ENCODE measurements around the gene AK9. TPM values are rescaled to one million over a fixed set of nuclear protein-coding genes. Genes with fewer than 3 reads are reported as not detected.

AK9 gene
- total and polyA plus RNA-seq, 2 of the 8 experiments (the other 6 are each of a cell fraction or from before 2014, with no cell fraction given): 1.8 to 2.2 TPM

DNA sequence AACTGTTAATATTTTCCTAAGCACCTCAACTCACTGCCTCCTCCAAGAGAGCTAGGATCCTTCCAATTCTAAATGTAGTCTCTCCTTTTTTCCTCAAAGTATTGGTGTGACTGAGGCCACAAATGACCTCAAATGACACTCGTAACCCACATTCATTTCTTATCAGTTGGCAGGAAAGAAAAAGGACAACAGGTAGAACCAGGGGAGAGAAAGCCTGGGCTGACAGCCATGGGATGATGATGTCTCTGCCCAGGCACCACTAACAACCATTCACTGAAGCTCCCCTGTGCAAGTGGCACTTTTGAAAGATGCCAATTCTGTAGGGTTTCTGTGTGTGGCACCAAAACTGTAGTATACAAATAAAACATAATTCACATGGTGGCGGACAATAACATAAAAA, 215.4 kb downstream of the AK9 start:
- ChIA-PET CTCF (ENCODE audit: partially characterized antibody) (interaction anchor here (1.8 kb wide), 1 partner anchor 15 kb away, joined by 5 read pairs; no protein-coding TSS in a partner anchor), POLR2A (ENCODE audit: partially characterized antibody) (no interaction called here)
- Histone ChIP-seq H2BK120ac (replicated peaks; ENCODE audit: low read depth, low read length) (no peak overlapping the region), H4K91ac (replicated peaks; ENCODE audit: insufficient read length, low read length) (no peak overlapping the region), H3K4me3 (ENCODE audit: extremely low read depth in 1 of 4, insufficient read depth in 2 of 4, low read depth in 3 of 4, low read length in 4 of 4) (no peak overlapping the region), H3K56ac (replicated peaks; ENCODE audit: insufficient read length, low read depth, low read length) (no peak overlapping the region), H3K27ac (ENCODE audit: low read depth, low read length) (no peak overlapping the region), H3K4me1 (replicated peaks in 1 of 4; ENCODE audit: control insufficient read depth in 3 of 4, insufficient read depth in 4 of 4, low read length in 3 of 4) (peaks cover 0 to 7% (median 3%) of the 10 kb centered on the region in 4 experiments; a peak in 2 of 7 replicates), H2BK20ac (ENCODE audit: low read length) (no peak overlapping the region), H3K9ac (replicated peaks in 1 of 4; ENCODE audit: extremely low read depth in 1 of 4, low read depth in 3 of 4, low read length in 3 of 4) (no peak overlapping the region), H3K23ac (ENCODE audit: insufficient read length) (no peak overlapping the region), H3K79me1 (ENCODE audit: low read depth, low read length) (peaks cover 18% of the 10 kb centered on the region), H3K27me3 (replicated peaks in 1 of 4; ENCODE audit: control insufficient read depth in 3 of 4, extremely low read depth in 1 of 4, insufficient read depth in 3 of 4, low read length in 3 of 4) (no peaks in the 10 kb centered on the region), H3K23me2 (ENCODE audit: low read depth, low read length) (0 out of 2 replicates have a peak, but pooled peaks cover 5% of the 10 kb centered on the region), H2BK12ac (ENCODE audit: low read depth, low read length) (no peak overlapping the region), H3K18ac (ENCODE audit: extremely low read depth, low read length) (no peak overlapping the region), H4K8ac (ENCODE audit: extremely low read depth, insufficient read depth, low read length) (no peak overlapping the region), H2BK5ac (ENCODE audit: low read depth, low read length) (no peak overlapping the region), H4K5ac (ENCODE audit: insufficient read length, low read depth, low read length) (no peak overlapping the region), H3K36me3 (ENCODE audit: control insufficient read depth in 2 of 4, insufficient read depth in 4 of 4, low read length in 3 of 4) (peaks cover 14 to 82% (median 59%) of the 10 kb centered on the region in 4 experiments), H3K14ac (ENCODE audit: insufficient read length) (no peak overlapping the region), H3K79me2 (ENCODE audit: control insufficient read depth in 1 of 2, insufficient read depth in 2 of 2, low read length in 2 of 2) (peaks cover 8 to 62% of the 10 kb centered on the region in 2 experiments), H3K9me3 (ENCODE audit: insufficient read depth in 2 of 2, low read depth in 1 of 2, low read length in 1 of 2) (no peaks in the 10 kb centered on the region), H3K4me2 (ENCODE audit: insufficient read depth in 1 of 2, low read depth in 2 of 2, low read length in 2 of 2) (no peak overlapping the region), H2BK15ac (ENCODE audit: low read length) (no peak overlapping the region), H2AK5ac (ENCODE audit: low read depth, low read length) (no peak overlapping the region), H3K4ac (replicated peaks; ENCODE audit: insufficient read length, low read depth, low read length) (no peak overlapping the region), H4K20me1 (replicated peaks in 1 of 2; ENCODE audit: control insufficient read depth in 1 of 2, insufficient read depth in 2 of 2, low read length in 2 of 2) (peaks cover 4 to 32% of the 10 kb centered on the region in 2 experiments), H2AFZ (ENCODE audit: low read length) (no peak overlapping the region)
- no peak for FAIRE-seq
- TF ChIP-seq SP2 (IDR thresholded peaks at IDR 0.05; ENCODE audit: low read length) (no peak), RFX5 (IDR thresholded peaks at IDR 0.05; ENCODE audit: borderline replicate concordance, low read depth, low read length) (no peak)
- DNase-seq (ENCODE audit: low read depth in 1 of 2, low spot score in 2 of 2): no peak
- 92% methylated on average over 2 of the region's 2 CpGs; no CpG with 5 or more reads in 1 of the 2 experiments for WGBS, 2 experiments (ENCODE audit: extremely low coverage in 1 of 2, insufficient coverage in 1 of 2, insufficient read length in 1 of 2, insufficient replicate concordance in 2 of 2, low coverage in 1 of 2, low lambda C conversion rate in 2 of 2, missing lambda C conversion rate in 1 of 2)
